NCI-H2107 treated with DMSO at 0.1 percent for 48 hours (cell line): Measurements from ENCODE around the gene NSG2.

Source experiments
- DNase-seq: peaks from one replicate; lab custom pipeline; 2025; ENCODE audit not compliant: unreplicated experiment; lab: John Stamatoyannopoulos, UW

The NSG2 gene

GRCh38 chr5:174149426-174149825, 103.9 kb downstream of the NSG2 start:
- DNase-seq = no peak

GRCh38 chr5:174149989-174150388, 104.5 kb downstream of the NSG2 start:
- no peak for DNase-seq

- DNase-seq = no peak
Measured at GRCh38 chr5:174151599-174152181, 106.2 kb downstream of the NSG2 start.

GRCh38 chr5:174154559-174154958, 109.1 kb downstream of the NSG2 start:
- no peak for DNase-seq

- no peak for DNase-seq
Measured at GRCh38 chr5:174155281-174155680, 109.8 kb downstream of the NSG2 start.

GRCh38 chr5:174155706-174156105, 110.2 kb downstream of the NSG2 start:
- no peak for DNase-seq

GRCh38 chr5:174157048-174157447, 111.5 kb downstream of the NSG2 start:
- no peak for DNase-seq
